Stimulated activated naive CD8-positive, alpha-beta T cell treated with anti-CD3 and anti-CD28 coated beads, Interleukin-15, amount 100 ng/mL, for 72 hours (primary cell): Measurements from ENCODE around the gene CFAP68.

Source experiments
- ATAC-seq: fragments of 150-1000 bp; cut with Tn5 transposase; 2 replicates; pipeline ENCODE4 v1.10.0; 2021; ENCODE audit warnings: mild to moderate bottlenecking, moderate library complexity
- DNase-seq, 2 donors: peaks; one replicate each; pipeline ENCODE4 v3.0.0; 2021 to 2022
- H3K27ac Mint-ChIP-seq, 2 donors: one replicate each; pipeline ENCODE4 v1.8.0; 2022; ENCODE audit warnings: mild to moderate bottlenecking in 2 of 2, mixed read lengths in 2 of 2, moderate library complexity in 2 of 2
- H3K27me3 Mint-ChIP-seq: one replicate; pipeline ENCODE4 v1.8.0; 2022; ENCODE audit warnings: mixed read lengths
- H3K4me1 Mint-ChIP-seq: one replicate; pipeline ENCODE4 v1.8.0; 2022; ENCODE audit warnings: mild to moderate bottlenecking, mixed read lengths
- H3K4me3 Mint-ChIP-seq, 2 donors: one replicate each; pipeline ENCODE4 v1.8.0; 2022; ENCODE audit warnings: mild to moderate bottlenecking in 2 of 2, mixed read lengths in 2 of 2, moderate library complexity in 1 of 2
- H3K9me3 Mint-ChIP-seq, 2 donors: one replicate each; pipeline ENCODE4 v1.8.0; 2022; ENCODE audit warnings: mixed read lengths in 2 of 2

The CFAP68 gene

GRCh38 chr11:111878849-111879636 lies at the start of gene CFAP68, which contains the start of gene FDXACB1:
TSS of gene CFAP68 (plus strand) at chr11:111879541. CDS start at chr11:111879561, 20 bp downstream.
TSS of gene FDXACB1 (minus strand) at chr11:111879165. CDS start at chr11:111879132, 33 bp downstream.
- Mint-ChIP-seq H3K9me3 (no peaks in the 10 kb centered on the region), H3K27ac (peak within 1 kb of the TSS; percentile 99 to 100), H3K4me3 (peak within 1 kb of the TSS; percentile 93 to 94), H3K4me1 (peaks cover 18% of the 10 kb centered on the region), H3K27me3 (no peaks in the 10 kb centered on the region)
- peak; percentile 95 for DNase-seq
- ATAC-seq, result peak; percentile 97

GRCh38 chr11:111833524-111833923 lies 45.8 kb upstream of the CFAP68 start:
- Mint-ChIP-seq H3K9me3 (no peaks in the 10 kb centered on the region), H3K4me1 (peaks cover 34% of the 10 kb centered on the region), H3K4me3 (no peak overlapping the region), H3K27ac (no peak overlapping the region), H3K27me3 (no peaks in the 10 kb centered on the region)
- ATAC-seq, result no peak
- no peak for DNase-seq

GRCh38 chr11:111834432-111835163 lies 44.7 kb upstream of the CFAP68 start:
- Mint-ChIP-seq H3K4me3 (no peak overlapping the region), H3K27me3 (no peaks in the 10 kb centered on the region), H3K27ac (no peak overlapping the region), H3K9me3 (no peaks in the 10 kb centered on the region), H3K4me1 (peaks cover 24% of the 10 kb centered on the region)
- DNase-seq, result no peak
- no peak for ATAC-seq

- H3K27me3 Mint-ChIP-seq, result no peaks in the 10 kb centered on the region
- ATAC-seq, result no peak
- peak overlapping the region in 1 of 2 donors; percentile 80 for H3K27ac Mint-ChIP-seq
- H3K4me1 Mint-ChIP-seq, result peaks cover 14% of the 10 kb centered on the region
- H3K9me3 Mint-ChIP-seq, result no peaks in the 10 kb centered on the region
- no peak overlapping the region for H3K4me3 Mint-ChIP-seq
- no peak for DNase-seq
Measured at GRCh38 chr11:111835665-111836064, 43.7 kb upstream of the CFAP68 start.

DNA sequence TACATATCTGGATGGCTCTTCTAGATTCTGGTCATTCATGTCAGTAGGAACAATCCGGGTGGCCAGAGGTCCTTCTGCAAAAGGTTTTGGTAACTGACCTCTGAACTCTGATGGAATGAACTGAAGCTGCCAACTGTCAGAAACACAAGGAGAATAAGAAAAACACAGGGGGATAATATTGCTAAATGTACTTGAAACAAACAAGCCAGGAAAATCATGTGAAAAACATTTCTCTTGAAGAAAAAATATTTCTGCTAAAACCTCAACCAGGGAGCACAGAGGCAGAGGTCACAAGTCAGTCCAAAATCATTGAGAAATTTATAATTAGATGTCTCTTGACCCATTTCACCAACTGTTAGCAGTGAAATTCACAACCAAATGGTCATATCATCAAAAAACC lies 43.2 kb upstream of the CFAP68 start:
- H3K4me1 Mint-ChIP-seq, result peaks cover 14% of the 10 kb centered on the region
- no peak for DNase-seq
- H3K27ac Mint-ChIP-seq, result peak overlapping the region; percentile 1 to 2
- no peaks in the 10 kb centered on the region for H3K9me3 Mint-ChIP-seq
- ATAC-seq, result no peak
- H3K27me3 Mint-ChIP-seq, result no peaks in the 10 kb centered on the region
- H3K4me3 Mint-ChIP-seq, result no peak overlapping the region

GRCh38 chr11:111836721-111837120 lies 42.6 kb upstream of the CFAP68 start:
- H3K4me3 Mint-ChIP-seq, result no peak overlapping the region
- no peaks in the 10 kb centered on the region for H3K9me3 Mint-ChIP-seq
- no peak overlapping the region for H3K27ac Mint-ChIP-seq
- no peaks in the 10 kb centered on the region for H3K27me3 Mint-ChIP-seq
- peaks cover 14% of the 10 kb centered on the region for H3K4me1 Mint-ChIP-seq
- peak; percentile 49 for ATAC-seq
- DNase-seq, result no peak

GRCh38 chr11:111837366-111837891 lies 41.9 kb upstream of the CFAP68 start:
- ATAC-seq (no peak), DNase-seq (no peak)
- Mint-ChIP-seq H3K4me3 (no peak overlapping the region), H3K27ac (peak overlapping the region in 1 of 2 donors; percentile 79), H3K9me3 (no peaks in the 10 kb centered on the region), H3K4me1 (peaks cover 14% of the 10 kb centered on the region), H3K27me3 (no peaks in the 10 kb centered on the region)

DNA sequence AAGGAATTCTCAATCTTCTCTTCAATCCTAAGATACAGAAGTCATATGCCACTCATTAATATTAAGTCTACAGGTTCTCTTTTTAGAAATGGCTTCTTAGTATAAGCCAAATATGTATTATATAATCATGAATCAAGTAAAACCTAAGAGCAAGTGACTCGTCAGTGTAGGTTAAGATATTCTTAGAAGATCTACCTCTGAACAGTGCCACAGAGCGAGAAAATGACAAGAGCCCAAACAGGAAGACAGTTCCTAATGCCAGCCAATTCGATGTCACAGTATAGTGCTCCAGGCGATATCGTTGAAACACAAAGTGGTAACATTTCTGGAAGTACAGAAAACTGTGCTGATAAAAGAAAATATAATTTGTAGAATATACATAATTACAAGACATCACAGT lies 41.3 kb upstream of the CFAP68 start:
- no peak for DNase-seq
- no peak for ATAC-seq
- no peak overlapping the region for H3K27ac Mint-ChIP-seq
- H3K27me3 Mint-ChIP-seq, result no peaks in the 10 kb centered on the region
- H3K9me3 Mint-ChIP-seq, result no peaks in the 10 kb centered on the region
- H3K4me3 Mint-ChIP-seq, result no peak overlapping the region
- peaks cover 14% of the 10 kb centered on the region for H3K4me1 Mint-ChIP-seq

GRCh38 chr11:111840143-111840542 lies 39.2 kb upstream of the CFAP68 start:
- Mint-ChIP-seq H3K4me1 (peaks cover 14% of the 10 kb centered on the region), H3K9me3 (no peaks in the 10 kb centered on the region), H3K27ac (no peak overlapping the region), H3K27me3 (no peaks in the 10 kb centered on the region), H3K4me3 (no peak overlapping the region)
- no peak for DNase-seq
- no peak for ATAC-seq

GRCh38 chr11:111841370-111842053 lies 37.8 kb upstream of the CFAP68 start:
- peak; percentile 68 to 78 for DNase-seq
- no peak overlapping the region for H3K27ac Mint-ChIP-seq
- H3K4me1 Mint-ChIP-seq, result peaks cover 10% of the 10 kb centered on the region
- no peaks in the 10 kb centered on the region for H3K27me3 Mint-ChIP-seq
- peak; percentile 89 for ATAC-seq
- H3K4me3 Mint-ChIP-seq, result no peak overlapping the region
- H3K9me3 Mint-ChIP-seq, result no peaks in the 10 kb centered on the region

- no peak overlapping the region for H3K4me3 Mint-ChIP-seq
- no peaks in the 10 kb centered on the region for H3K4me1 Mint-ChIP-seq
- ATAC-seq (no peak), DNase-seq (no peak)
- H3K27me3 Mint-ChIP-seq, result no peaks in the 10 kb centered on the region
- H3K9me3 Mint-ChIP-seq, result no peaks in the 10 kb centered on the region
- H3K27ac Mint-ChIP-seq, result no peak overlapping the region
Measured at GRCh38 chr11:111843661-111844060, 35.7 kb upstream of the CFAP68 start.

DNA sequence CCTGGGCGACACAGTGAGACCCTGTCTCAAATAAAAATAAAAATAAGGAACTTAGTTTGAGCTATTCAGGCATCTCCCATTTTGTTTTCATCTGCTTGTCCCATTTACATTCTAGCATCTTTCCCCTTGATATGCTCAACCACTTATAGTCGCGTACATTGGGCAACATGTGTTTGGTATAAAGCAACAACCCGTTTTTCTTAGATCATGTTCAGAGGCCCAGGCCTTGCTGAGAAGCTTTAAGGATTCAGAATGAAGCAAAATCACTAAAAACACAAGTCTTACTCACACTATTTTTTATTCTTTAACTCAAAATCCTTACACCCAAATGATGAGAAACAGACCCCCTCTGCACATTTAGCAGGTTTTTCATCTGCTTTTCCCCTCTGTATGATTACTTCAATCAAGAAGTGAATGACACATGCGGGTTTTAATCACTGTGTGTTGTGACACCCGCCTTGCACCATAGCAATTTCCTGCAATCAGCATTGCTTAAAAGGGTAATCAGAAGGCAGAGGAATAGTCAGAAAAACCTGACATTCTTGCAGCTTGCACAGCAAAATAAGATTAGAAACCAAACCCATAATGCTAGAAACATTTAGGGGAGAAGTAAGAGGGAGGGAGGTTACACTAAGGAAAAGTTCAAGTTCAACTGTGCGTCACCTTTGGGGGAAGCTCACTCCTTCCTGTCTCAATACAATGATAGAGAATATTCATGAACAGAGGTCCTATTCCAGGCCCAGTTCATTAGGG lies 33.9 kb upstream of the CFAP68 start:
- H3K4me3 Mint-ChIP-seq, result no peak overlapping the region
- H3K27me3 Mint-ChIP-seq, result no peaks in the 10 kb centered on the region
- no peaks in the 10 kb centered on the region for H3K4me1 Mint-ChIP-seq
- ATAC-seq (no peak), DNase-seq (no peak)
- no peaks in the 10 kb centered on the region for H3K9me3 Mint-ChIP-seq
- H3K27ac Mint-ChIP-seq, result no peak overlapping the region

- DNase-seq (no peak), ATAC-seq (no peak)
- Mint-ChIP-seq H3K4me1 (no peaks in the 10 kb centered on the region), H3K9me3 (no peaks in the 10 kb centered on the region), H3K4me3 (no peak overlapping the region), H3K27me3 (no peaks in the 10 kb centered on the region), H3K27ac (no peak overlapping the region)
Measured at GRCh38 chr11:111846063-111846462, 33.3 kb upstream of the CFAP68 start.

GRCh38 chr11:111846636-111847035 lies 32.7 kb upstream of the CFAP68 start:
- Mint-ChIP-seq H3K9me3 (no peaks in the 10 kb centered on the region), H3K4me3 (no peak overlapping the region), H3K27ac (peak overlapping the region in 1 of 2 donors; percentile 48), H3K4me1 (no peaks in the 10 kb centered on the region), H3K27me3 (no peaks in the 10 kb centered on the region)
- DNase-seq, result no peak
- ATAC-seq, result no peak

DNA sequence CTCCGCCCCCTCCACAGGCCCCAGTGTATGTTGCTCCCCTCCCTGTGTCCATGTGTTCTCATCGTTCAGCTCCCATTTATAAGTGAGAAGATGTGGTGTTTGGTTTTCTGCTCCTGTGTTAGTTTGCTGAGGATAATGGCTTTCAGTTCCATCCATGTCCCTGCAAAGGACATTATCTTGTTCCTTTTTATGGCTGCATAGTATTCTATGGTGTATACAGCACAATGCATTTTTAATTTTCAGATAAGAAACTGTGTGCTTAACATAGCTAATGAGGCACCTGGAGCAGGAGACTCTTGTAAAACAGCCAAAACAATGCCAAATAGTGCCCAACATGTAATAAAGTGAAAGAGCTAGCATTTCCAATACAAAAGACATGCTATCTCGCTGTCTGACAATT lies 29.7 kb upstream of the CFAP68 start:
- Mint-ChIP-seq H3K4me3 (no peak overlapping the region), H3K27ac (no peak overlapping the region), H3K27me3 (no peaks in the 10 kb centered on the region)

More for the DNA sequence above, 29.7 kb upstream of the CFAP68 start:
- ATAC-seq, result no peak
- no peak for DNase-seq
- H3K4me1 Mint-ChIP-seq, result no peaks in the 10 kb centered on the region
- no peaks in the 10 kb centered on the region for H3K9me3 Mint-ChIP-seq
